Islet precursor cell (in vitro differentiated cells): Measurements from ENCODE around the gene TUT1.
"Not testable (repeated sequence)": the region's sequence is repeated elsewhere in the genome, so short reads cannot be mapped to it uniquely, and the experiment has no call there.

Experiments
- DNase-seq: peaks from one replicate; pipeline ENCODE4 v3.0.0-alpha.2; 2018

The TUT1 gene

GRCh38 chr11:62554387-62555167, 36.7 kb downstream of the TUT1 start:
- peak; percentile 81 for DNase-seq

GRCh38 chr11:62553839-62554361, 37.4 kb downstream of the TUT1 start:
- DNase-seq: no peak

GRCh38 chr11:62553080-62553838, 38.1 kb downstream of the TUT1 start:
- peak; percentile 98 for DNase-seq

- DNase-seq: peak; percentile 63
Measured at GRCh38 chr11:62552485-62553079, 38.7 kb downstream of the TUT1 start.

DNA sequence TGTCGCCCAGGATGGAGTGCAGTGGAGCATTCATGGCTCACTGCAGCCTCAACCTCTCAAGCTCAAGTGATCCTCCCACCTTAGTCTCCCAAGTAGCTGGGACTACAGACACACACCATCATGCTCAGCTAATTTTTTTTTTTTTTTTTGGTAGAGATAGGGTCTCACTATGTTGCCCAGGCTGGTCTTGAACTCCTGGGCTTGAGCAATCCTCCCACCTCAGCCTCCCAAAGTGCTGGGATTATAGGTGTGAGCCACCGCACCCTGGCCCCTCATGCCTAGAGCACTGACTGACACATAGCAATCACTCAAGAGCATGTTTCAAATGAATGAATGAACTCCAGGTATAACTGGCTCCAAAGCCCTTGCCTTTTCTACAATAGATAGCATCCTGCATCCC, 40.8 kb downstream of the TUT1 start:
- not testable (repeated sequence) for DNase-seq

GRCh38 chr11:62548545-62549335, 42.6 kb downstream of the TUT1 start:
- DNase-seq: no peak

DNA sequence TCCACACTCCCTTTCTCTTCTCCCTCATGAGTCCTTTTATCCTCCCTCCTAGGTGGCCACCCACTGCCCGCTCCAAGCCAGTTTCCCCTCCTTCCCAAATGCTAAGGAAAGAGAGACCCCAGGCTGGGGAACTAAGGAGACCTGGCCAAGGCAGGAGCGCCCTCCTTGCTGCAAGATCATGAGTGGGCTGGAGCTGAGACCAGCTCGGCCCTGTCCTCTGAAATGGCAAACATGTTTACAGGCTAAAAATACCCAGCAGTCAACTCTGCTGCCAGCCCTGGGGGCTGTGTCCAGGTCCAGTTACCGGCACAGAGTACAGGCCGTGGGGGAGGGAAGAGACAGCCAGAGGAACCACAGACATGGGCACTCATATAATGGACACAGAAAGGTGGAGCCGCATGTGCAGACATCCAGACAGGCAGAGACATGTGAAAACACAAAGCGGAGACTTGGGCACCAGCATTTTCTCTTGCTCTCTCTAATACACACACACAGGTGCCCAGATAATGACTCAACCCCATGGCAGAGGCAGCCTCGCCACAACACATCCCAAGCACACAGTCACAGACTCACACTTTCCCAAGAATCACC, 43.5 kb downstream of the TUT1 start:
- peak; percentile 78 for DNase-seq

DNA sequence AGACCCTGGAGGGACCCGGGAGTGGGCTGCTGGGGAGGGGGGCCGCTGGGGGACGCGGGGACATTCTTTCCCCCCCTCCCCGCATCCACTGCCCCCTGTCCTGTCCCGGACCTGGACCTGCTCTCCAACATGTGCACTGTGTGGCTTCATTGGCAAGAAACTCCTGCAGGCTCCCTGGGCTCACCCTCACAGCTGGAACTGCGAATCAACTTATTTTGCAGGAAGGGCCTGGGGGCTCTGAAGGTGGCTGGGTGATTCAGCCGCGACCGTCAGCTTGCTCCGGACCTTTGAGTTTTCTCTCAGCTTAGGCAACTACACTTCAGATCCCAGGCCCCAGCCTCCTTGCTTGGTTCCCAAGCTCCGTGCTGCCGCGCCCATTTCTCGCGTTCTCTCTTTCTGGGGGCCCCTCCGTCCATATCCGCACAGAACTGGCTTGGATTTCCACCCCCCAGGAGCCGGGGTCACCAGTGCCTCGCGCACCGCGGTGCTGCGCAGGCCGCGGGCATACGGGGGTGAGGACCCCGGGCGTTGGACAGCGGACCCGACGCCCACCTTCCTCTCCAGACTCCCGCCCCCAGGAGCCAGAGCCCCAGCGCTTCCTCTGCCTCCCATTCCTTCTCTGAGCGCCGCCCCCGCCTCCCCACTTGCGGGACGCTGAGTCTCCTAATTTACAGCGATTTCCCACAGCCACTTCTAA, 44.2 kb downstream of the TUT1 start:
- peak; percentile 87 for DNase-seq

DNA sequence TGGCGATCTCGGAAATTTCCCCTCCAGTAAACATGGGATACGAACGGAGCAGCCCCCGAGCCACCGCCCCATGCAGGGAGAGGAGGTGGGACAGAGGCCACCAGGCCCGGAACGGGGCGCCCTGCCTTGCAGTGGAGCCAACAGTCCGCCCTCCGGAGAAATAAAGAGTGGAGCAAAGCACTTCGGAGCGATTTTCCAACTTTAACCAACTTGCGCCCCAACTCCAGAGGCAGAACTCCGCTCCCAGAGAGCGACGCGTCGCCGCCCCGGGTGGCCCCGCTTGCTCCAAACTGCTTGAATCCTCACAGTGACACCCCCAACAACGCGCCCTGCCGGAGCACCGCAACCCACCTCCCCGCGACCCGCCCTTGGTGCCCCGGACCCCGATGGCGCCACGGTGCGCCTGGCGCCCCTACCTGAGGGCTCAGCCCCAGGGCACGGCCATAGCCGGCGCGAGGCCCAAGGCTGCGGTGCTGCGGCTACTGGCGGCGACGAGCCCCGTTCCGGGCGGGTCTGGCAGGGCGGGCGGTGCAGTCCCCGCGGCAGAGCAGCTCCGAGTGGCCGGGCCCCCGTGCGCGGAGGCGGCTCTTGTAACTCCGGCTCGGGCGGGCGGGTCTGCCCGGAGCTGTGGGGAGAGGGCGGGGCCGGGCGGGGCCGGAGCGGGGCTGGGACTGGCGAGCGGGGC, 44.9 kb downstream of the TUT1 start, which contains the start of gene AHNAK:
AHNAK (minus strand) TSS at position 563 of the 685 bp plus-strand sequence. CDS start 10,708 bp downstream, outside the sequence.
- peak; percentile 92 for DNase-seq

DNA sequence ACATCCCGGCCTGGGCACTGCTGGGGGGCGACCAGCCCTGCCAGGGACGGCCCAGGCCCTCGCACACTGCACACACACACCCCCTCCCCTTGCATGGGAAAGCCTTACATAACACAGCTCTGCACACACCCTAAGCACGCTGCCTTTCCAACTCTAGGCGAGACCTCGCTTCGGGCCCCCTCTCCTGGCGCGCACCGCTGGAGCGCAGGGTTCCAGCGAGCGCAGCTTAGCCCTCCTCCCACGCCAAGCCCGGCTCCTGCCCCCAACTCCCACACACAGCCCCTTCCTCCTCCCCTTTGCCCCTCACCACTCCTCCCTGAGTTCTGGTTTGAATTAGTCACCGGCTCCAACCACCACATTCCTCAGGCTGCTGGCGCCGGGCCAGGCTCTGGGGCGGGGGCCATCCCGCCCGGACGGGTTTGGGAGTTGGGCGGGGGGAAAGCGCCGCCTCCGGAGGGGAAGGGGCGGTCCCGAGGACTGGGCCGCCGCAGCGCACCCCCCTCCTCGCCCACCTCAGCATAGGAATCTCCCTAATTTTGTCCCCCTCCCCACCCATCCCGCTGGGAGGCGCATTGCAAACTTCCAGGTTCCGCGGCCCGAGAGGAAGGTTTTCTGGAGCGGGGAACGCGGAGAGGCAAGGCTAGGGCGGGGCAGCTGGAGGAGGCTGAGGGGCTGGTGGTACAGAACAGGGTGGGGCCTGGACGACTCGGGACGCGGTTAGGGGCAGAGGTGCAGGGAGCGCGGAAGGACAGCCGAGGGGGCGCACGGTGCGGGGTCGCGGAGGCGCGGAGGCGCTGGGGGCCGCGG, 45.7 kb downstream of the TUT1 start:
- DNase-seq: peak; percentile 99

GRCh38 chr11:62544581-62545436, 46.5 kb downstream of the TUT1 start:
- no peak for DNase-seq

DNA sequence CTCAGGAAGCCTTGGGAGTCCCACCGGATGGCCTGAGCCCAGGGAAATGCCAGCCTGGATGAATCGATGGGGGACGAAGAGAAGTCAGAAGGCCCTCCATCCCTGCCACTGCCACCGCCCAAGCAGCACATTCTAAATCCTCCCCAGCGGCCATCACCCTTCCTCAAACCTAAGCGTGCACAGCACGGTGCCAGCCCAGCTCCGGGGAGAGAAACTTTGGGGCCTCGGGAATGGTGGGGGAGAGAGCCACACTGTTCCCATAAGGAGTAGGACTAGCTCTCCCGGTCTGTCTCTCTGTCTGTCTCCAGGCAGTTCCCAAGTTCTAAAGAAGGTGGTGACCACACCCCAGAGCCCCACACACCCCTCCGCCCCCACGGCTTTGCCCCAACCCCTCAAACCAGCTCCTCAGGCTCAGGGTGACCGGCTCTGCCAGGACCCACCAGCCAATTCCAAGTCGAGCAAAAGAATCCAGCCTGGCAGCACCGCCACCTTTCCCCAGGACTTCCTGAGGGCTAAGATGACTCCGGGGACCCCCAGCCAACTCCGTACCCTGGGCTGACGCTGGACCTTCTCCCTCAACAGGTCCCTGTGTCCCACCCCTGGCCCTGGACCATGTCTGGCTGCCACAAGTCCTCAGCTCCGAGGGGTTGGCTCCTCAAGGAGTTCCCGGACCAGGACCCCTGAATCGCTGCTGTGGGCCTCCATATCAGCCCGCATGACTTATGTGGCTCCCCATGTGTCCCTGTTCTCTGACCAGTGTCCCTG, 47.5 kb downstream of the TUT1 start:
- no peak for DNase-seq

DNA sequence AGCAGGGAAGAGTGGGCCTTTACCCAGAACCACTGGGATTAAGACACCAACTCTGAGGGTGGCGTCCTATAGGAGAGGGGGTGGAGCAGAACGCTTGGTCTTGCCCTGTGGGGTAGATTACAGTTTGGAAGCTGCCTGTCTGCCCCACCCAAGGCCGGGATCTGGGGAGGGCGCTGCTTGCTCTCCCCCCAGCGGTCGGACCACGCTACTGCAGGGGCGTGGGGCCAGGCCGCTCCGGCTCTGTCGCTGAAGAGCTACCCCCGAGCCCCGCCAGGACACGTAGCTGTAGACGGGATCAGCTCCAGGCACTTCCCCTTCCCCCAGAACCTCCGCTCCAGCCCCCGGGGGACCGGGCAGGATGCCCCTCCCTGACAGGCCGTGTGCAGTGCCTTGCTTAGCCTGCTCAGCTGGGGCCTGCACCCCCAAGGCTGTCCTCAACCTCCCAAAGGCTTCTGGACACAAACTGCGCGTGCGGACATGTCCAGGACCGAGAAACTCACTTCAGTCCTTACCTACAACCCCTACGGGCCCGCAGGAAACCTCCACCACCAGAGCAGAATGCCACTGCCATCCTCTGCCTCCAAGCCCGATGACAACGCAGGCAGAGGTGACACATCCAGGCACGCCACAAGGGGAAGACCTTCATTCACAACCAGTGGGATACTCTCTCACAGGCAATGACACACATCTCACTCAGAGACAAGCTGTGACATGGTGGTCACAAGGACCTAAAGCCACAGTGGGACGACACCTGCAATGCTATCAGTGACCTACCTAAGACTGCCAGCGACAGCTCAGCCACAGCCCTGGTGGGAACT, 48.4 kb downstream of the TUT1 start:
- peak; percentile 89 for DNase-seq

- no peak for DNase-seq
Measured at GRCh38 chr11:62542111-62542745, 49.1 kb downstream of the TUT1 start.

DNA sequence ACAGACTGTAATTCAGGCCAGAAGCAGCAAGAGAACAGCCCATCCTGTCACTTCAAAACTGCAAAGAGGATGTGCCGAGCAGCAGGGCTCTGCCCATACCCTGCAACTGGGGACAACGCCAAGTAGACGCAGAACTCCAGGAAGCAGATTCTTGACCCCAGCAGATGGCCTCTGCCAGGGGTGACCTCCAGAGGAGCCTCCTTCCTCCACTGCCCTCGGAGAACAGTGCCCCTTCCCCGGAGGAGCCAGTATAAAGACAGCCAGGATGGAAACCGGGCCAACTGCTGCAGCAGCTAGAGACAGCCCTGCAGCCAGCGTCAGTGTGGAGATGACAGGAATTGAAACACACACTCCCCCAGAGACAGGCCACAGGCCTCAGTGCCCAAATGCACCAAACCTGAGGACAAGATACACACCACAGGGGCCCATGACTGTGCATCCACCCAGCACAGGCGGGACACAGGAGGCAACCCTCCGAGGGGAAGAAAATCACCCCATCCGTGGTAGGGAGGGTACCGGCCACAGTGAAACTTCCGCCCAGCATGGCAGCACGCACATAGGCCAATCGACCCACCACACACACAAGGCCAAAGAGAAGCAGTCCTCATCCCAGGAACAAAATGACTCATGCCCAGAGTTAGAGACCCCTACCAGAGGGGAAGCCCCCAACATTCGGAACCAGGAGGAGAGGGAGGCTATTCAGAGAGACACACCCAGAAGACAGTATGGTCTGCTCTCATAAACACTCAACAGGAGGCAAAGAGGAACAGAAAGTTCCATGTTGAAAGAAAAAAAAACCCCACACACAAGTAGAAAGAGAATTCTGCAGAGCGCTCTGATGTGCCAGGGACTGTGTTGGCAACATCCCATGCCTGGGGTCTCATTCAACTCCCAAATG, 50.3 kb downstream of the TUT1 start:
- no peak for DNase-seq
